Dendritic cell treated with granulocyte-macrophage colony-stimulating factor and Interleukin-4, amounts not matched to agents 40 ng/mL and 50 ng/mL, for 4 days (primary cell): ENCODE data around the gene ACSL3.
A peak's percentile ranks its signal among the peaks of the same experiment; 100 is the strongest.

Source experiments
- H3K27ac Mint-ChIP-seq: one replicate; pipeline ENCODE4 v1.8.0; 2022; ENCODE audit warnings: mild to moderate bottlenecking, mixed read lengths
- H3K27me3 Mint-ChIP-seq: one replicate; pipeline ENCODE4 v1.8.0; 2022; ENCODE audit warnings: mild to moderate bottlenecking, mixed read lengths
- H3K36me3 Mint-ChIP-seq: one replicate; pipeline ENCODE4 v1.8.0; 2022; ENCODE audit warnings: low read depth, mixed read lengths
- H3K4me1 Mint-ChIP-seq: one replicate; pipeline ENCODE4 v1.8.0; 2022; ENCODE audit warnings: low read depth, mixed read lengths
- H3K4me3 Mint-ChIP-seq: one replicate; pipeline ENCODE4 v1.8.0; 2022; ENCODE audit warnings: mild to moderate bottlenecking, moderate library complexity, mixed read lengths
- H3K9me3 Mint-ChIP-seq: one replicate; pipeline ENCODE4 v1.8.0; 2022; ENCODE audit warnings: mixed read lengths
- intact Hi-C: fragments of 100-400 bp; cut with micrococcal nuclease; formaldehyde crosslinking; loops from one replicate; pipeline ENCODE4 v1.15.0; 2022

The ACSL3 gene

DNA sequence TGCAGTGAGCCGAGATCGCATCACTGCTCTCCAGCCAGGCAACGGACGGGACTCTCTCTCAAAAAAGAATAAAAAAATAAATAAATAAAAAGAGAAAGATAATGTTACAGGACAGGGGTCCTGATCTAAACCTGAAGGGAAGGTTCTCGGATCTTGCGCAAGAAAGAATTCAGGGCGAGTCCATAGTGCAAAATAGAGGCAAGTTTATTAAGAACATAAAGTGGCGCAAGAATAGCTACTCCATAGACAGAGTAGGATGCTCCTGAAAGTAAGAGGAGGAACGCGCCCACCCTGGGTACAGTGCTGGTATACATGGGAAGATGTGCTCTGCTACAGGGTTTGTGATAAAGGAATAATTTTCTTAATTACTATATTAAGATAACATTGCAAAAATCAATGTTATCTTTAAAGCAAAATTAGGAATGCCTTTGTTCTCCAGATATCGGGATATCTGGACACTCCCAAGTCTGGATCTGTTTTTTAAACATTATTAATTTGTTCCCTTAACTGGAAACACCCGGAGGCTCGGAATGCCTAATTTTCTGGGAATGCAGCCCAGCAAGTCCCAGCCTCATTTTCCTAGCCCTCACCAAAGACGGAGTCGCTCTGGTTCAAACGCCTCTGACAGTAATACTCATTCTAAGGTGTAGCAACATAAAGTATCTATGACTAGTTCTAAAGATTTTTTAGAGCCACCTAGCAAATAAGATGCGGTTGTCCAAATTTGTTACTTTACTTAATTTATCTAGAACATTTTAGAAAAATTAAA is 38.8 kb downstream of the ACSL3 start:
- intact Hi-C loops, result loop anchor here (5.0 kb wide), 2 partner anchors 37 to 102 kb away; partner anchors contain the start of gene ACSL3
- peak overlapping the region; percentile 41 for H3K27ac Mint-ChIP-seq
- H3K4me1 Mint-ChIP-seq, result peaks cover 34% of the 10 kb centered on the region
- H3K27me3 Mint-ChIP-seq, result no peaks in the 10 kb centered on the region
- no peak overlapping the region for H3K4me3 Mint-ChIP-seq
- H3K9me3 Mint-ChIP-seq, result no peaks in the 10 kb centered on the region
- peaks cover 32% of the 10 kb centered on the region for H3K36me3 Mint-ChIP-seq

DNA sequence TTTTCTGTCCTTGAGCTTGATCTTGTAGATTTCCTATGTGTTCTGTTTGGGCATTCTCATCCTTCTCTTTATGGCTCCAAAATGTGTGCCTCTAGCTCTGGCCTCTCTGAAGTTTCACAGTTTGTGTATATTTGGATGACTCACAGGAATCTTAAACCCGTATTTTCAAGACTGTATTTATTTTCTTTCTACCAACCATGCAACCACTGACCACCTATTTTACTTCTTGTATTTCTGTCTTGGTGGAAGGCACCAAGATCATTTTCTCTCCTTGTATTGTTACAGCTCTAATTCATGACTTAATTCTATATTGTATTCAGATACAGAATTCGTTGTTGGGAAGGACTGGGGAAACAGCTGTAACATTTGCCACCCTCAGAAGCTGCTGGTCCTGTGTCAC is 39.5 kb downstream of the ACSL3 start:
- H3K27ac Mint-ChIP-seq, result peak overlapping the region; percentile 41
- intact Hi-C loops, result loop anchor here (5.0 kb wide), 2 partner anchors 38 to 103 kb away; partner anchors contain the start of gene ACSL3
- no peak overlapping the region for H3K4me3 Mint-ChIP-seq
- H3K36me3 Mint-ChIP-seq, result peaks cover 39% of the 10 kb centered on the region
- H3K27me3 Mint-ChIP-seq, result no peaks in the 10 kb centered on the region
- no peaks in the 10 kb centered on the region for H3K9me3 Mint-ChIP-seq
- peaks cover 27% of the 10 kb centered on the region for H3K4me1 Mint-ChIP-seq

DNA sequence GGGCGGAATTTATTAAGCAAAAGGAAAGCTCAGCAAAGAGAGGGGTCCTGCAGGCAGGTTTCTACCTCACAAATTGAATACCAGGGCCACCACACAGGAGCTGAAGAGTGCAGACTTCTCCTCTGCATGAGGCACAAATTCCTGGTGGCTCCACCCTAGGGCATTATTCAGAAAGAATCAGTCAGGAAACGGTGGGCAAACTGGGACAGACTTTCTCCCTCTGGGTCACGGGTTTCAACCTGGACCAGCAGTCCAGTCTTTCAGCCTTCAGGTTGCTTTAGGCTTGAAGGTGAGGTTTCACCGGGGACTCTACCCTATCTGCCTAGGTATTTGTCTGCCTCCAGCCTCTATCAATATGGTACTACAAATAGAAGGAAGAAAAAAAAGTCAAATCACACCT is 41.8 kb downstream of the ACSL3 start:
- Mint-ChIP-seq H3K27me3 (no peaks in the 10 kb centered on the region), H3K27ac (no peak overlapping the region), H3K4me3 (no peak overlapping the region), H3K9me3 (no peaks in the 10 kb centered on the region), H3K4me1 (peaks cover 43% of the 10 kb centered on the region), H3K36me3 (peaks cover 62% of the 10 kb centered on the region)
- intact Hi-C loops, result loop anchor here (1.0 to 5.0 kb wide), 4 partner anchors 40 to 212 kb away; partner anchors contain the start of gene ACSL3

DNA sequence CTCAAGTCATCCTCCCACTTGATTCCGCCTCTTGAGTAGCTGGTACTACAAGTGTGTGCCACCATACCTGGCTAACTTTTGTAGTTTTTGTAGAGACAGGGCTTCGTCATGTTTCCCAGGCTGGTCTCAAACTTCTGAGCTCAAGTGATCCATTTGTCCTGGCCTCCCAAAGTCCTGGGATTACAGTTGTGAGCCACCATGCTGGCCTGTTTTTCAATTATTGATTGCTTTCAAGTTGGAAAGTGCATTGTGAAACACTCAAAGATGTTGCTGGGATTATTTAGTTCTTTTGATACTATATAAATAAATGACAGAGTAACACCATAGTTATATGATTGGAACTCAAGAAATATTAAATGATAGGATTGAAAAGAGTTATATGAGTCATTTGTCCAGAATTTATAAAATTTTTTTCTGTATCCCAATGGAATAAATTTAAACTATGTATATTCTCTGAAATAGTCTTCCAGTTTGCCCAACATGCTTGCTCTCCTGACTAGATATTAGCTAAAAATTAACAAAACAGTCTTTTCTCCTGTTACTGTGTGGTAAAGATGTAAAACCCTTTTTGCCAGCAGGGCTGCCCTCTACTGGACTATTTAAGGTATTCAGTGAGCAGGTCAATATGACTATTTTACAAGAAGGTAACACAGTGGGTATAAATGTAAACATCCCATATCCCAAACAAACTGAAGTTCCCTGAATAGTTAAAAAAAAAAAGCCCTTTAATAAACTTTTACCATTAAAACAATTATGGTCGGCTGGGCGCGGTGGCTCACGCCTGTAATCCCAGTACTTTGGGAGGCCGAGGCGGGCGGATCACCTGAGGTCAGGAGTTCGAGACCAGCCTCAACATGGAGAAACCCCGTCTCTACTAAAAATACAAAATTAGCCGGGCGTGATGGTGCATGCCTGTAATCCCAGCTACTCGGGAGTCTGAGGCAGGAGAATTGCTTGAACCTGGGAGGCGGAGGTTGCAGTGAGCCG is 42.7 kb downstream of the ACSL3 start:
- Mint-ChIP-seq H3K27ac (no peak overlapping the region), H3K4me3 (no peak overlapping the region), H3K9me3 (no peaks in the 10 kb centered on the region), H3K36me3 (peaks cover 71% of the 10 kb centered on the region), H3K27me3 (no peaks in the 10 kb centered on the region), H3K4me1 (peaks cover 34% of the 10 kb centered on the region)
- intact Hi-C loops, result loop anchor here (1.0 to 5.0 kb wide), 4 partner anchors 41 to 213 kb away; partner anchors contain the start of gene ACSL3

DNA sequence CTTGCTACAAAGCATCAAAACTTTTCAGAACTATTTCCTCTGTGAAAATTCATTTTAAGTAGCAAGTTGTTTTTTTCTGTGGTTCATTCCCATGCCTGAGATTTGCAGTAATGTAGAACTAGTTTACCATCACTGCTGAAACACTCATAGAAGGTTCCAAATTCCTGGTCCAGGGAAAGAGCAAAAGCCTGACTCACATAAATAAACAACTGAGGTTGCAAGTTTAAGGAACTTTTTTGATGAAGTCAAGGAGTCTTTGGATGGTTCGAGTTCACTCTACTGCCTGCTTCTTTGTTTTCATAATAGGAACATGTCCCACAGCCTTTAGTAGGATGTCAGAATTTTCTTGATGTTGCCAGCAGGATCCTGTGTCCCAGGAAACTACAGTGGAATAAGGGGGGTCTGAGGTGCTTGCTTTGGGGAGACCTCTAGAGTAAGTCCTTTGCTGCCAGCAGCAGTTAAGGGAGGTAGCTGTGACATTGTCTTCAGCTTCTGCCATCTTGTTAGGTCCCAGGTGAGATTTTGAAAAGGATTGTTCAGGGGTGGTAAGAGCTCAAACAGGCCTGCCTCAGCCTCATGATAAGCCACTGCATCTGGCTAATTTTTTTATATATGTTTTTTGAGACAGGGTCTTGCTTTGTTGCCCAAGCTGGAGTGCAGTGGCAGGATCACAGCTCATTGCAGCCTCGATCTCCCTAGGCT is 43.9 kb downstream of the ACSL3 start:
- Mint-ChIP-seq H3K27me3 (no peaks in the 10 kb centered on the region), H3K27ac (no peak overlapping the region), H3K4me1 (peaks cover 30% of the 10 kb centered on the region), H3K9me3 (no peaks in the 10 kb centered on the region), H3K4me3 (no peak overlapping the region), H3K36me3 (peaks cover 82% of the 10 kb centered on the region)
- intact Hi-C loops, result loop anchor here (5.0 kb wide), 2 partner anchors 42 to 107 kb away; partner anchors contain the start of gene ACSL3

DNA sequence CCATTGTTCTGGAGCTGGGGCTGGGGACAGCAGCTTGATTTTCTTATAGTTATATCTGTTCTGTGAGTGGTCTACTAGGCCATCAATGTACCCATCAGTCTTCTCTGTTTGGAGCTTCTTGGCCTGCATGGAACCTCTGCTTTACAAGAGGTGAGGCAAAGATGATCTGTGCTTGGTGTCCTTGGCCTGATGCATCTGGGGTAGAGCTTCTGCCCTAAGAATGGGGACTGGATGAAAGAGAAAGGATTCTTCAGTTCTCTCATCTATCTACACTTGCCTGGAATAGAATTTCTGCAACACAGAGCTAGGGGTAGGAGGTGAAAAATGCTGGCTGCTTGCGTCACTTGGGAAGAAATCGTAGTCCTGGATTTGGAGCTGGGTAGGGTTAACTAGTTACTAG is 46.2 kb downstream of the ACSL3 start:
- H3K9me3 Mint-ChIP-seq, result no peaks in the 10 kb centered on the region
- no peak overlapping the region for H3K27ac Mint-ChIP-seq
- peaks cover 30% of the 10 kb centered on the region for H3K4me1 Mint-ChIP-seq
- intact Hi-C loops, result no loop called here
- H3K4me3 Mint-ChIP-seq, result no peak overlapping the region
- no peaks in the 10 kb centered on the region for H3K27me3 Mint-ChIP-seq
- H3K36me3 Mint-ChIP-seq, result peaks cover 88% of the 10 kb centered on the region

DNA sequence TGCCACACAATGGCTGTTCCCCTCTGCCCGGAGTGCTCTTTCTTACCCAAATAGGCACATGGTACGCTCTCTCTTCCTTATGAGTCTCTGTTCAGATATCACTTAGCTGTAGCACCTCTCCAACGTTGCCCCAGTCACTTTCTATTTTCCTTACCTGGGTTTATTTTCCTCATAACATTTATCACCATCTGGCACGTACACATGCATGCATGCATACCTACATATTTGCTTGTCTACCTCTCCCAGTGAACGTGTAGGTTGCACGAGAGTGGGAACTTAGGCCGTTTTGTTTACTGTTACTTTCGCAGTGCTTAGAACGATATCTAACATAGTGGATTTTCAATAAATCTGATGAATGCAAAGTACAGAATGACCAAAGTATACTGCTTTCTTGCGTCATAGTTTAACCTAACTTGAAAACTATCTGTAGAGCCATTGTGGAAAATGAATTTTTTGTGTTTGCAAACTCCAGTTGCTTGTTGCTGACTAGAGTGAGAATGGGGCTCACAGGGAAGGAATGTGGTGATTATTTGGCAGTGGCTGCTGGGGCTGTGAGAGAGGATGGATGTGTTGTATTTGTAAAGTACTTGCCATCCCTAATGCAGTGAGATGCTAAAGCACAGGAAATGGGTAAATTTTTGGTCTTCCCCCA is 47.1 kb downstream of the ACSL3 start:
- Mint-ChIP-seq H3K27me3 (no peaks in the 10 kb centered on the region), H3K27ac (no peak overlapping the region), H3K4me1 (peaks cover 36% of the 10 kb centered on the region), H3K9me3 (no peaks in the 10 kb centered on the region), H3K36me3 (peaks cover 81% of the 10 kb centered on the region), H3K4me3 (no peak overlapping the region)
- intact Hi-C loops, result no loop called here

DNA sequence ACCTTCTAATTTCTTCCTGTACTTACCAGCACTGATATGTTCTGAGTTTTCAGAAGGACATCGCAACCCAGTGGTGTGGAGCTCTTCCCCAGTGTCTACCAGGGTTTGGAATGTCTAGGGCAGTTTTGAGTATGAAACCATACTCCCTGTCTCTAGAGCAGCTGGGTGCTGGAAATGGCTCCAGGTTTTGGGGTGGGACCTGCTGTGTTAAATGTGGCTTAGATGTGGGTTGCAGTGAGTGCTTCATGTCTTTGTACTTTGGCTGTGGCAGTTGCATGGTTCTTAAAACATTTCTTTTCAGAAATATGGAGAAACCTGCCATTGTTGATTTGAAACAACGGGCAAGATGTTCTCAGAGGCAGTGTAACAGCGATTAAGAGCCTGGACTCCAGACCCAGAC is 48.5 kb downstream of the ACSL3 start:
- Mint-ChIP-seq H3K36me3 (peaks cover 89% of the 10 kb centered on the region), H3K4me1 (peaks cover 49% of the 10 kb centered on the region), H3K4me3 (no peak overlapping the region), H3K9me3 (no peaks in the 10 kb centered on the region), H3K27me3 (no peaks in the 10 kb centered on the region), H3K27ac (no peak overlapping the region)
- intact Hi-C loops, result no loop called here

DNA sequence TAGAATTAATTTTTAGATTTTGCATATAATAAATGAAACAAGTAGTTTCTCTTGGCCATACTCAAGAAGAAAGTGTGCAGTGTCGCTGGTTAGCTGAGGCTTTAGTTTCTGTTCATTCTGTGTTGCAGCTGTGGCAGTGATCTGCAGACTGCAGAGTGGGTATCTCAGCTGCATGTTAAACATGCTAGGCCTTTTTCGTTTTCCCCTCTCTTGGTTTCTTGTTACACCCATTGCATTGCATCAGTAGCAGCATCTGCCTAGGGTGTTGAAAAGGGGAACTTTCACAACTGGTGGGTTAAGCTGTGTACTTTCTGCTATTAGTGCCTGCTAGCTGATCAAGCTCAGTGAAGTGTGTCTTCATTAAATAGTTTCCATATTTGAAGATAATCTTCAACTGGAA is 51.3 kb downstream of the ACSL3 start:
- Mint-ChIP-seq H3K36me3 (peaks cover 74% of the 10 kb centered on the region), H3K27me3 (no peaks in the 10 kb centered on the region), H3K4me3 (no peak overlapping the region), H3K27ac (peak overlapping the region; percentile 67), H3K9me3 (no peaks in the 10 kb centered on the region), H3K4me1 (peaks cover 37% of the 10 kb centered on the region)
- intact Hi-C loops, result no loop called here

DNA sequence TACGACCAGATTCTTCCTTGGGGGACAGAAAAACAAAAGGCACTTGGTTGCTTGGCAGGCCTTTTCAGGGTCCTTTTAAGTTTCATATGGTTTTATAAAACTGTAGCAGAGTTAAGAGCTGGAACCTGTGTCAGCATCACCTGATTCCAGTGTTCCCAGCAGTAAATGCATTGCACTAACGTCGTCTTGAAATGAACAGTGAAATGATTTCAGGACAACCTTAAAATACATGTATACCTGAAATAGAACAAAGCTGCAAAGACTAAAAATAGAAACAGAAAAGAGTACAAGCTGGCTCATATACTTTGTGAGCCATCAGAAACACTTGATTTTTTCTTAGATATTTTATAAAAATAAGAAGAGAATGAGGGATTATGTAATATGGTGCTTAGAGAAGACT is 51.9 kb downstream of the ACSL3 start:
- Mint-ChIP-seq H3K36me3 (peaks cover 72% of the 10 kb centered on the region), H3K9me3 (no peaks in the 10 kb centered on the region), H3K27me3 (no peaks in the 10 kb centered on the region), H3K4me1 (peaks cover 35% of the 10 kb centered on the region), H3K4me3 (no peak overlapping the region), H3K27ac (no peak overlapping the region)
- intact Hi-C loops, result no loop called here

DNA sequence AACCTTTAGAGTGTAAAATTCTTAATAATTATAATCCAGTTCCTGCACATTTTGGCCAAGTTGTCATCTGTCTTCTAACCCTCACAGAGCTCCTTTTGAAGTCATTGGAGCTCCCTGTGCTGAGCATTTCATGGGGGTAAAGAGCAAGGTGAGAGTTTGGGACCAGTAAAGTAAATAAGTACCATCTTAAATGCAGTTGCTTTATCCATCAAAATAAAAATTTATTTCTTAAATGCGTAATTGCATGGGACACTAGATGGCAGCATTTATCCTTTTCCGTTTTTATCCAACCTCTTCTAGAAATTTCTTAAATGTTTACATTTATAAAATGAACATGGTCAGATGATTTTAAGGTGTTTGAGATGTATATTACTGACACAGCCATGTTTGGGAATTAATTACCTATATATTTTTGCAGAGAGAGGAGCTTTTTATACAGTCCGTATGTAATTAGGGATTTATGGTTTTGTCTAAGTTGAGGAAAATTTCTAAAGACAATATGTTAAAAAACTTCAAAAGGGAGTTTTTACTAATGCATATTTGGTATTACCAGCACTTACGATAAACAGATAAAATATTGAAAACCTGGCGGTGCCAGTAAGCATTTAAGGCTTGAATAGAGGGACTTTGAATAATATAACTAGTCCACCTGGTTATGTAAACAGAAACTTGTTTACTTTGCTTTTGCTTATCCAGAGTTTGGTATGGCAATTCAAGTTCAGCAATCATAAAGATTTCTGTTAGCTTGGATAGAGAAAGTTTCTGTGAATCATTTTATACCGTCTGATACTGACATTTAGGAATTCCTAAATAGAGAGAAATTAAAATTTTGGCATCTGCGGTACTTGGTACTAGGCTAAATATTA is 54.5 kb downstream of the ACSL3 start:
- H3K4me1 Mint-ChIP-seq, result peaks cover 45% of the 10 kb centered on the region
- no peaks in the 10 kb centered on the region for H3K9me3 Mint-ChIP-seq
- H3K36me3 Mint-ChIP-seq, result peaks cover 64% of the 10 kb centered on the region
- no peak overlapping the region for H3K27ac Mint-ChIP-seq
- intact Hi-C loops, result no loop called here
- H3K4me3 Mint-ChIP-seq, result no peak overlapping the region
- H3K27me3 Mint-ChIP-seq, result no peaks in the 10 kb centered on the region

DNA sequence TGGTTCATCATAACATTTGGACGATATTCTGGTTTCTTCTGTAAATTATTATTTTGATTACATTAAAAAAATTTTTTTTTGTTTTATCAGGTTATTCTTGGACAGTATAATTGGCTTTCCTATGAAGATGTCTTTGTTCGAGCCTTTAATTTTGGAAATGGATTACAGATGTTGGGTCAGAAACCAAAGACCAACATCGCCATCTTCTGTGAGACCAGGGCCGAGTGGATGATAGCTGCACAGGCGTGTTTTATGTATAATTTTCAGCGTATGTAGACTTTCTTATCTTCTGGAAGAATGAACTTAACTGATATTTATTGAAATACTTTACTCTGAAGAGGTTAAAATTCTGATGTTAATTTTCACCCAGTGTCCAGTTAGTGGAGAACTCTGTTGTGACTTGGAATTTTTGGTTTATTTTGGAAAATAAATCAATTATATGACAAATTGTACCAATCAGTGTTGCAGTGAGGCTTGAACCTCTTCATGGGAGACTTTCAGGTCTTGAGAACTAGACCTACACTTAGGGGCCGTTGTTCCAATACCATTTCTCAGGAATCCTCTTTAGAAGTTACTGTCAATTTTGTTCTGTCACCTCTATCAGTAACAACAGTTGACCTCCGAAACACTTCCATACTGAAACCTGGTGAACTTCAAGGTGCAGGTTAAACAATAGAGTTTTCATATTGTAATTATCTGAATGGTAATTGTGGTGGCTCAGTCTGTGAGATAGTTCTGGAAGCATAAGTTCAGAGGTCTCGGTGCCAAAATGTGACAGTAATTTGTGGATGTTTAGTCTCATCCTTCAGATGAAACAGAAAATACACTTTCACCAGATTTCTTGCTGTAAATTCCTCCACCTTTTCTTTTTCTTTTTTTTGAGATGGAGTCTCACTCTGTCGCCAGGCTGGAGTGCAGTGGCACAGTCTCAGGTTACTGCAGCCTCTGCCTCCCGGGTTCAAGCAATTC is 55.7 kb downstream of the ACSL3 start:
- Mint-ChIP-seq H3K4me1 (peaks cover 37% of the 10 kb centered on the region), H3K36me3 (peaks cover 64% of the 10 kb centered on the region), H3K9me3 (no peaks in the 10 kb centered on the region), H3K4me3 (no peak overlapping the region), H3K27me3 (no peaks in the 10 kb centered on the region), H3K27ac (no peak overlapping the region)
- intact Hi-C loops, result no loop called here
